ENCODE measurements around the gene PIK3AP1. TPM values are rescaled to one million over a fixed set of nuclear protein-coding genes. Genes with fewer than 3 reads are reported as not detected.

Gene PIK3AP1
- total RNA-seq, 1 experiment from 2014 or later: 1.7 TPM

GRCh38 chr10:96606216-96606615, 114.1 kb downstream of the PIK3AP1 start:
- Histone ChIP-seq H3K4me1 (ENCODE audit: insufficient read depth, low read length) (no peaks in the 10 kb centered on the region), H2BK20ac (ENCODE audit: low read depth, low read length, poor library complexity, severe bottlenecking) (no peak overlapping the region), H3K9ac (ENCODE audit: extremely low read depth, insufficient read length, low read length) (no peak overlapping the region), H4K8ac (replicated peaks; ENCODE audit: insufficient read length, low read depth, low read length) (no peak overlapping the region), H3K23me2 (ENCODE audit: insufficient read length, low read depth, low read length, poor library complexity, severe bottlenecking) (no peaks in the 10 kb centered on the region), H3K79me1 (ENCODE audit: insufficient read depth, low read depth, low read length, poor library complexity, severe bottlenecking) (no peaks in the 10 kb centered on the region), H3K23ac (ENCODE audit: insufficient read length, low read depth, low read length) (no peak overlapping the region), H2BK120ac (ENCODE audit: low read depth, low read length, poor library complexity, severe bottlenecking) (no peak overlapping the region), H3K9me3 (ENCODE audit: control insufficient read depth, low read depth, low read length) (no peaks in the 10 kb centered on the region), H4K5ac (ENCODE audit: insufficient read length, low read depth, low read length) (no peak overlapping the region), H2BK5ac (ENCODE audit: insufficient read length, low read length) (no peak overlapping the region), H3K18ac (ENCODE audit: insufficient read length, low read depth, low read length) (no peak overlapping the region), H2AK5ac (ENCODE audit: insufficient read length, low read length) (no peak overlapping the region), H4K91ac (ENCODE audit: insufficient read length, low read depth, low read length) (no peak overlapping the region), H3T11ph (ENCODE audit: low read length) (no peak overlapping the region), H3K27ac (ENCODE audit: insufficient read length, low read depth, low read length) (no peak overlapping the region), H3K4me2 (ENCODE audit: insufficient read depth, insufficient read length, low read length) (no peak overlapping the region), H2BK12ac (ENCODE audit: insufficient read length, low read depth, low read length) (no peak overlapping the region), H3K79me2 (ENCODE audit: insufficient read depth, low read length) (no peaks in the 10 kb centered on the region), H3K27me3 (ENCODE audit: insufficient read depth, low read length) (no peaks in the 10 kb centered on the region), H4K20me1 (ENCODE audit: control insufficient read depth, insufficient read depth, insufficient read length) (no peaks in the 10 kb centered on the region), H2BK15ac (ENCODE audit: low read depth, low read length) (no peak overlapping the region), H2AFZ (ENCODE audit: low read length) (no peak overlapping the region), H3K56ac (ENCODE audit: insufficient read length, low read depth, low read length) (no peak overlapping the region), H3K14ac (ENCODE audit: insufficient read depth, low read length) (no peak overlapping the region), H3K4ac (ENCODE audit: low read depth, low read length) (no peak overlapping the region)
- TF ChIP-seq CTCF (conservative IDR thresholded peaks at IDR 0.05): no peak
- Mint-ChIP-seq H3K27me3 (ENCODE audit: low read depth) (no peaks in the 10 kb centered on the region), H3K27ac (peak overlapping the region in 2 of 3 experiments; percentile 41 to 69; a peak in 3 of 7 replicates), H3K4me1 (peaks cover 10 to 15% of the 10 kb centered on the region in 2 experiments), H3K36me3 (ENCODE audit: insufficient read depth in 1 of 3, low read depth in 3 of 3) (no peaks in the 10 kb centered on the region), H3K9me3 (no peaks in the 10 kb centered on the region), H3K4me3 (no peak overlapping the region)
- DNase-seq: no peak
- WGBS (ENCODE audit: extremely low coverage, insufficient read length, low lambda C conversion rate): no CpG with 5 or more reads among the region's 4 CpGs

Measured in H9 (cell line).